GM21717 (cell line): ENCODE measurements around the gene LRRC61.
"Not testable (repeated sequence)": the region's sequence is repeated elsewhere in the genome, so short reads cannot be mapped to it uniquely, and the experiment has no call there.

ENCODE experiments used
- ATAC-seq: cut with Tn5 transposase; IDR thresholded peaks from one replicate; pipeline ENCODE4 v1.9.1; 2021; ENCODE audit warnings: mild to moderate bottlenecking, moderate library complexity; ENCODE audit not compliant: unreplicated experiment

The LRRC61 gene

DNA sequence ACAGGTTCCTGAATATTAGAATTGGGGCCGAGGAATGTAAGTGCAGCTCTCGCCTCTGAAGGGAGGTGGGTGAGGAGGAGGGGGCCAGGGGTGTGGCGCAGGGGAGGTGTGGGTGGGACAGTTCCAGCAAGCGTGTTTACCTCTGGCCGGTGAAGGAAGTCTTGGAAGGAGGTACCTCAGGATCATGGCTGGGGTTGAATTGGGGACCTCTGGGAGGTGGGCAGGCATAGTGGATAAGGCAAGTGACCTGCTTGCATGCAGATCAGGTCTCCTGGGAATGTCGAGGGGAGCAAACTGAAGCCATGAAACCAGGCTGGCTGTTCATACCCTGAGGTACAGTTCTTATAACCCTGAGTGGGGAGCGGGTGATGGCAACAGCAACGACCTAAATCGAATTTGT lies 57.9 kb downstream of the LRRC61 start:
- no peak for ATAC-seq

GRCh38 chr7:150381785-150382122 lies 58.6 kb downstream of the LRRC61 start:
- no peak for ATAC-seq

DNA sequence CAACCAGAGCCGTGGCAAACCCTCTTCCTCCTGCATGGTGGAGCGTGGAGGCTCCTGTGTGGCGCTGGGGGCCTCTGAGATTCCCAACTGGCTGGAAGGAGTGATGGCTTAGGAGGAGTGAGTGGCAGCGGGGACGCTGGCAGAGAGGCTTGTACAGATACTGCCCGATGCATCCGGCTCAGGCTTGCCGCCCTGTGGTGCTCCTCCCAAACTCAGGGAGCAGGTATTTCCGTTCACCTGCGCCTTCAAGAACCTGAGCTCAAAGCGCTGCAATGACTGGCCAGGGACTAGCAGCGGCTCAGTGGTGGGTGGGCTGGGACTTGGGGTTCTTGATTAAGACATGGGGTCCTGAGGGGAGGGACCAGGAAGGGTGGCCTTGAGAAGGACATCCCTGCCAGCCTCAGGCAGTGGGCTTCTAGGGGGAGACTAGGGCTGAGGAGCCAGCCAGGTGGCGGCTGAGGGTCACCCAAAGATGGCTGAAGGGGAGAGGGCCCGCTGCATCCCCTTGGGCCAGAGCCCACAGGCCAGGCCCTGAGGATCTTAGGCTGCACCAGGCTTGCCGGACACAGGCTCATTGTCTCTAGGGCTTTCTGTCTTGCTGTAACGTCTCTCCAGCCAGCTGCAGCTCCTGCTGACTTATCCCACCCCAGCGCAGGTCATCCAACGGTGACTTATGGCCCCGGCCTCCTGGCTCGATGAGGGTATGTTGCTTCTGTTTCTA lies 59.1 kb downstream of the LRRC61 start:
- no peak for ATAC-seq

- ATAC-seq, result no peak
These were observed 59.7 kb downstream of the LRRC61 start for GRCh38 chr7:150382844-150383225.

DNA sequence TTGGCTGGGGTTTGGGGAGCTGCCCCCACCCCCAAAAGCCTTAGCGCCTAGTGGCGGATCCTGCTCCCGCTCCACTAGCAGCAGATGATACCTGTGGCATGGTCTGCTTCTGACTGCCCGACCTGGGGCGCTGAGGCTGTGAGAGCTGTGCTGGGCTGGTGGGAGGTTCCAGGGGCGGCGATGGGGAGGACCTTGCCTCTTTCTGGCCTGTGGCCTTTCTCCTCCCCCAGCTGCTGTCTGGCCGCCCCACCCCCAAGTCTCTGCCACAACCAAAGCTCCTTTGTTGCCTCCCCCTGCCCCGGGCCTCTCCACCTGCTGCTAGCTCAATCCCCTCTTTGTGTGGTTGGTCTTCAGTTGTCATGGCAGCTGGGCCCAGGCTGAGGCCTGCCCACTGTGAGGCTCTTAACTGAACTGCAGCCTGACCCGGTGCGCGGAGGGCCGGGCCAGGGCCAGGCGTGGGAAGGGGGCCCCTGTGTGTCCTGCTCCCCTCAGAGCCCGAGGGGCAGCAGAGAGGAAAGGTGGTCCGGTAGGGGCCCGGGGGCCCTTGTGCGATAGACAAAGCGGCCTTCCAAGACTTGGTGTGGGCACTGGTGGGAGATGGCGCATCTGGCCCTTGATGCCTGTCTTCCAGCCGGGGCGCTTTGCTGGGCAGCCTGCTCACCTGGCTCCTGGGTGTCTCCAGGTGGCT lies 60.7 kb downstream of the LRRC61 start:
- no peak for ATAC-seq

DNA sequence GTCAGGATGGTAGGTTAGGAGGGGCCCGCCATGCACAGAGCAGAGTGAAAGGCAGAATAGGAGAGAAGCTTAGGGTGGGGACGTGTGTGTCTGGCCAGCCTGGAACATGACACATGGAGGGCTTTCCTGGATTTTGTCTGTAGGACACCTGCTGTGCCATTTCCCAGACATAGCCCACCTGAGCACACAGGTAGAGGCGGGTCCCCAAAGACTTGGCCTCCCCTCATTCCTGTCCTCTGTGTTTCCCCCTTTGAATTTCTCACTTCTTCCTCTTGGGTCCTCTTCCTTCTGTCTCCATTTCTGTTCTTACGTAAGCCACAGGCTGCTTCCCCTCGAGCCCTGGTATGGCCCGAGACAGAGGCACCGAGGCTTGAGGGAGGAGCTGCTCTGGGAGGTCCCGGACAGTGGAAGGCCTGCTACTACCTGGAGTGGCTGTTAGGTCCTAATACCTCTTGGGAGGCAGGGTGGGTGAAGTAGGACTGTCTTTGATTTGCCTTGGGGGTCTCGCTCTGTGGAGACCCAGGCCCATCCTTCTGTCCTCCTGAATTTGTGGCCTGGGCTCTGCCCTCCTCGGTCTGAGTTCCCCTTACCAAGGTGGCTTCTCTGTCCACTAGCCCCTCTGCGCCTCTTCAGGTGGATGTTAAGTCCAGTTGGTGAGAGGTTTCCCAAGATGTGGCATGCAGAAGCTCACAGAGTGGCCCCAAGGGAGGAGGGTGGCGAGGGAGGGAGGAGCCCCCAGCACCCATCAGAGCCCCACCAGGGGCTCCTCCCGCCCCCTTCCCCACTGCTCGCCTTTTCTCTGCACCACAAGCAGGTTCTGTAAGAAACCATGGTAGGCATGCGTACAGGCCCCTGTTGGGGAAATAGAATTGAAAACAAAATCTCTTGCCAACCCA lies 61.5 kb downstream of the LRRC61 start:
- ATAC-seq, result no peak

- ATAC-seq, result no peak
These were observed 62.2 kb downstream of the LRRC61 start for GRCh38 chr7:150385302-150385723.

DNA sequence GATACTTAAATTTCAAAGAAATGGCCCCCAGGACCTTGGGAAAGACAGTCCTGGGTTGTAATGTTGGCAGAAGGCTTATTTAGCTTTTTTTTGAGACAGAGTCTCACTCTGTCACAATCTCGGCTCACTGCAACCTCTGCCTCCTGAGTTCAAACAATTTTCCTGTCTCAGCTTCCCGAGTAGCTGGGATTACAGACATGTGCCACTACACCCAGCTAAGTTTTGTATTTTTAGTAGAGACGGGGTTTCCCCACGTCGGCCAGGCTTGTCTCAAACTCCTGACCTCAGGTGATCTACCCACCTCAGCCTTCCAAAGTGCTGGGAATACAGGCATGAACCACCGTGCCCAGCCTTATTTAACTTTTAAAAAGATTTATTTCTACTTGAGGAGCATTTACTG lies 62.7 kb downstream of the LRRC61 start:
- ATAC-seq, result not testable (repeated sequence)
